ENCODE data around the gene PDE4B.

- TF ChIP-seq CTCF (IDR thresholded peaks at IDR 0.05) (no peak), NR3C1 (IDR thresholded peaks at IDR 0.05) (no peak), REST (IDR thresholded peaks at IDR 0.05) (no peak), HMGXB4 (CRISPR knock-in tag; IDR thresholded peaks at IDR 0.05; ENCODE audit: borderline replicate concordance) (no peak), POLR2A (IDR thresholded peaks at IDR 0.05; ENCODE audit: low read length) (no peak), JUN (IDR thresholded peaks at IDR 0.05) (no peak), ZC3H11A (IDR thresholded peaks at IDR 0.05) (no peak), PHF8 (IDR thresholded peaks at IDR 0.05; ENCODE audit: borderline replicate concordance, low read depth) (no peak)
These were observed 590.5 kb downstream of the PDE4B start for GRCh38 chr1:66383168-66383567.

Data from A549 (cell line).